HG03039 (cell line): Measurements from ENCODE around the gene ITM2C.
A peak's percentile ranks its signal among the peaks of the same experiment; 100 is the strongest.

Experiments
- ATAC-seq: cut with Tn5 transposase; IDR thresholded peaks from one replicate; pipeline ENCODE4 v1.9.1; 2021; ENCODE audit warnings: mild to moderate bottlenecking, moderate library complexity; ENCODE audit not compliant: unreplicated experiment

The ITM2C gene

GRCh38 chr2:230889911-230890601 is 25.3 kb downstream of the ITM2C start:
- no peak for ATAC-seq

- ATAC-seq: no peak
Observed at GRCh38 chr2:230890646-230891045, 25.9 kb downstream of the ITM2C start.

- ATAC-seq: no peak
Observed at GRCh38 chr2:230891064-230891463, 26.3 kb downstream of the ITM2C start.

- ATAC-seq: no peak
Observed at GRCh38 chr2:230891509-230891908, 26.8 kb downstream of the ITM2C start.

GRCh38 chr2:230893338-230893737 is 28.6 kb downstream of the ITM2C start:
- peak; percentile 54 for ATAC-seq

GRCh38 chr2:230893841-230894781 is 29.4 kb downstream of the ITM2C start:
- ATAC-seq: no peak

- ATAC-seq: no peak
Observed at GRCh38 chr2:230895536-230896345, 31.0 kb downstream of the ITM2C start.

GRCh38 chr2:230896346-230897115 is 31.8 kb downstream of the ITM2C start:
- ATAC-seq: no peak

- no peak for ATAC-seq
Observed at GRCh38 chr2:230898016-230898712, 33.4 kb downstream of the ITM2C start.

- no peak for ATAC-seq
Observed at GRCh38 chr2:230898713-230899091, 34.0 kb downstream of the ITM2C start.

- no peak for ATAC-seq
Observed at GRCh38 chr2:230899287-230899686, 34.5 kb downstream of the ITM2C start.

GRCh38 chr2:230899786-230900185 is 35.0 kb downstream of the ITM2C start:
- ATAC-seq: no peak

GRCh38 chr2:230900336-230900995 is 35.7 kb downstream of the ITM2C start:
- ATAC-seq: no peak

GRCh38 chr2:230901006-230901405 is 36.3 kb downstream of the ITM2C start:
- no peak for ATAC-seq

GRCh38 chr2:230902180-230902899 is 37.6 kb downstream of the ITM2C start:
- no peak for ATAC-seq

GRCh38 chr2:230903231-230904150 is 38.7 kb downstream of the ITM2C start:
- ATAC-seq: no peak

- no peak for ATAC-seq
Observed at GRCh38 chr2:230904856-230905447, 40.2 kb downstream of the ITM2C start.
